Body of pancreas (tissue), 4 donors: ENCODE data around the gene WHRN.

Source experiments
- POLR2A ChIP-seq, 3 donors: fragments of 450-650 bp; IDR thresholded peaks; one replicate each; pipeline ENCODE4 v1.6.1; 2016; ENCODE audit warnings: antibody characterized with exemption in 3 of 3, mild to moderate bottlenecking in 2 of 3
- TF ChIP-seq, protein P1 (sequence below), 7 experiments: fragments of 450-650 bp in 4 of 7; fragments of 200-600 bp in 3 of 7; sonication (generic) in 3 of 7; IDR thresholded peaks; one replicate each; pipeline ENCODE4 v1.5.1; 2016 to 2019; ENCODE audit warnings: antibody characterized with exemption in 7 of 7

DNA sequence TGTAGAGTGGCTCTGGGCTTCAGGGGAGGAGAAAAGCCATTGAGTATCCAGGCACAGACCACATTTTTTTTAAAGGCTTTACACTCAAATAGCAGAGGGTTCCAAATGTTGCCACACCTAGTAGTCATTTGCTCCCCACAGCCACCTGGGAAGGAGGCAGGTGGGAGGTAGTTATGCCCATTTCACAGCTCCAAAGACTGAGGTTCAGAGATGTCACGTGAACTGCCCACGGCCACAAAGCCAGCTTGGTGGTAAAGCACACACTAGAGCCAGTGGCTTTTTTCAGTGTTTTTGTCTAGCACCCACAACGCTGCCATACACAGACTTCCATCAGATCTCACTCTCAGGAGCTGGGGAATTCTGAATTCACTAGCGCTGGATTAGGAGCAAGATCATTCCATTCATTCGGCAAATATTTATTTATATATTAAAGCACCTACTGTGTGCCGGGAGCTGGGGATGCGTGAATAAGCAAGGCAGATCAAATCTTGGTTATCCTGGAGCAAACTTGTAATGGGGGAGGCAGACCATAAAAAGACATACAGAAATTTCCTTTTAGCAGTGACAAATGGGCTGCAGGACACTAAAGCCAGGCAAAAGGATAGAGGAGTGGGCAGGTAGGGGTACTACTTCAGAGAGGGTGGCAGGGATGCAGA lies 7.4 kb downstream of the WHRN start:
- TF ChIP-seq POLR2A (IDR thresholded peaks at IDR 0.05), result no peak
- TF ChIP-seq, protein P1, sequence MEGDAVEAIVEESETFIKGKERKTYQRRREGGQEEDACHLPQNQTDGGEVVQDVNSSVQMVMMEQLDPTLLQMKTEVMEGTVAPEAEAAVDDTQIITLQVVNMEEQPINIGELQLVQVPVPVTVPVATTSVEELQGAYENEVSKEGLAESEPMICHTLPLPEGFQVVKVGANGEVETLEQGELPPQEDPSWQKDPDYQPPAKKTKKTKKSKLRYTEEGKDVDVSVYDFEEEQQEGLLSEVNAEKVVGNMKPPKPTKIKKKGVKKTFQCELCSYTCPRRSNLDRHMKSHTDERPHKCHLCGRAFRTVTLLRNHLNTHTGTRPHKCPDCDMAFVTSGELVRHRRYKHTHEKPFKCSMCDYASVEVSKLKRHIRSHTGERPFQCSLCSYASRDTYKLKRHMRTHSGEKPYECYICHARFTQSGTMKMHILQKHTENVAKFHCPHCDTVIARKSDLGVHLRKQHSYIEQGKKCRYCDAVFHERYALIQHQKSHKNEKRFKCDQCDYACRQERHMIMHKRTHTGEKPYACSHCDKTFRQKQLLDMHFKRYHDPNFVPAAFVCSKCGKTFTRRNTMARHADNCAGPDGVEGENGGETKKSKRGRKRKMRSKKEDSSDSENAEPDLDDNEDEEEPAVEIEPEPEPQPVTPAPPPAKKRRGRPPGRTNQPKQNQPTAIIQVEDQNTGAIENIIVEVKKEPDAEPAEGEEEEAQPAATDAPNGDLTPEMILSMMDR (IDR thresholded peaks at IDR 0.05), result no peak
